HG02943 (cell line): ENCODE results near the gene IRF5.
"Not testable (repeated sequence)": the region's sequence is repeated elsewhere in the genome, so short reads cannot be mapped to it uniquely, and the experiment has no call there.

Source experiments
- ATAC-seq: cut with Tn5 transposase; IDR thresholded peaks from one replicate; pipeline ENCODE4 v1.9.1; 2021; ENCODE audit warnings: mild to moderate bottlenecking, low read depth, moderate library complexity; ENCODE audit not compliant: unreplicated experiment

IRF5 gene

GRCh38 chr7:128954830-128955802 is 17.4 kb downstream of the IRF5 start:
- ATAC-seq, result no peak

- no peak for ATAC-seq
These were observed 18.3 kb downstream of the IRF5 start for GRCh38 chr7:128955981-128956380.

- no peak for ATAC-seq
These were observed 21.6 kb downstream of the IRF5 start for GRCh38 chr7:128959296-128959695.

- ATAC-seq, result no peak
These were observed 23.4 kb downstream of the IRF5 start for GRCh38 chr7:128961030-128961659.

- ATAC-seq, result no peak
These were observed 25.2 kb downstream of the IRF5 start for GRCh38 chr7:128962899-128963298.

- ATAC-seq, result no peak
These were observed 25.6 kb downstream of the IRF5 start for GRCh38 chr7:128963327-128963757.

- ATAC-seq, result no peak
These were observed 30.9 kb downstream of the IRF5 start for GRCh38 chr7:128968624-128969023.

- ATAC-seq, result no peak
These were observed 36.7 kb downstream of the IRF5 start for GRCh38 chr7:128974241-128974934.

GRCh38 chr7:128982105-128982504 is 44.4 kb downstream of the IRF5 start:
- ATAC-seq, result no peak

GRCh38 chr7:128985660-128986059 is 47.9 kb downstream of the IRF5 start:
- ATAC-seq, result no peak

- no peak for ATAC-seq
These were observed 48.9 kb downstream of the IRF5 start for GRCh38 chr7:128986609-128987008.

- ATAC-seq, result no peak
These were observed 50.6 kb downstream of the IRF5 start for GRCh38 chr7:128988372-128988771.

GRCh38 chr7:128989961-128990360 is 52.2 kb downstream of the IRF5 start:
- no peak for ATAC-seq

GRCh38 chr7:128993419-128993818 is 55.7 kb downstream of the IRF5 start:
- ATAC-seq, result no peak

GRCh38 chr7:128994560-128994959 is 56.8 kb downstream of the IRF5 start:
- ATAC-seq, result not testable (repeated sequence)

- ATAC-seq, result no peak
These were observed 59.5 kb downstream of the IRF5 start for GRCh38 chr7:128997181-128997580.
